GM18867 (cell line): ENCODE results near the gene CCDC91.
"Not testable (repeated sequence)": the region's sequence is repeated elsewhere in the genome, so short reads cannot be mapped to it uniquely, and the experiment has no call there.

Source experiments
- ATAC-seq: cut with Tn5 transposase; IDR thresholded peaks from one replicate; pipeline ENCODE4 v1.9.1; 2021; ENCODE audit warnings: mild to moderate bottlenecking, moderate library complexity; ENCODE audit not compliant: unreplicated experiment

Gene CCDC91

DNA sequence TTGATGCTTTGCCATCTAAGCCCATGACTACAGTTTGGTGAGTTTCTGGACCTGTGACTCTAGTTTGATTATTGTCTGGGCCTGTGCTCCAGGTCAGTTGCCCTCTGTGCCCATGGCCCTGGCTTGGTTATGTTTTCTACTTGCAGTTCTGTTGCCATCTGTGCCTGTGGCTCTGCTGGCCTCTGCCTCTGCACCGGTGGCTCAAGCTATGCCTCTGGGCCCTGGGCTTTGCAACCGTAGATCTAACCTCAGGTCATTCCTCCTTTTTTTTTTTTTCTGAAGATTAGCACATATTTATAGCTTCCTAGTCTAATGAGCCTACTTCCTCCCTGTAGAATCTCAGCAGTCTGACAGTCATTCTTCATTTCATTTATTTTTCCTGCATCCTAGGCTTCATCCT, 161.2 kb downstream of the CCDC91 start:
- ATAC-seq = no peak

DNA sequence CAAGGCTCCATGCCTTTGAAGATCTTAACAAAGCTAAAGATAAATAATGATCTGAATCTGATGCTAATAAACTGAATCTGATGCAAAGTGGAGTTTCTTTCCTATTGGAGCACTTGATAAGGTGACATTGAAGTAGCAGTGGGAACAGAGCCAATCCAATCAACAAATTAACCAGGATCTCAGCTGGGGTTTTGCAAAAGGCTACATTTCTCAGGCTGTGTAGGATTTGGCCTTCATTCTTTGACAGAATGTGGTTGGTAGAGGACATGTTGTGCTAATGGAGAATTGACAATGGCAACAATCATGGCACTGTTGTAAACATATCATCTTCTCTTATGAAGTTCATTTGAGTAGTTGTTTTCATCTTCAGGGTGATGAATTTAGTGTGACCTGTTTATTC, 164.9 kb downstream of the CCDC91 start:
- no peak for ATAC-seq

DNA sequence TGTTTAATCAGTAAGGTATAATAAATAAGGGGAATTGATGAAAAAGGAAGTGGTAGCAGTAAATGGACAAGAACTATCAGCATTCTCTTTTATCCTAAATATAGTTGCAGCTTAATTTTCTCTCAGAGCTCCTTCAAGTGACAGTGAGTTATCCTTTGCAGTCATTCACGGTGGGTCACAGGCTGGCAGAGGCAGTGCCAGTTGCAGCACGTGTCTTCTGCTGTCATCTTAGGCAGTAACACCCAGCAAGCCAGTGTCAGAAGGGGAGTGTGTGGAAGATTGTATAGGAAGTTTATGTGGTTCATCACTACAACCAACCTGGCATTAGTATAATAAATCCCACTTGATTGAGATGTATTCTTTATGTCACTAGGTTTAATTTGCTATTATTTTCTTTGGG, 170.0 kb downstream of the CCDC91 start:
- ATAC-seq = no peak

DNA sequence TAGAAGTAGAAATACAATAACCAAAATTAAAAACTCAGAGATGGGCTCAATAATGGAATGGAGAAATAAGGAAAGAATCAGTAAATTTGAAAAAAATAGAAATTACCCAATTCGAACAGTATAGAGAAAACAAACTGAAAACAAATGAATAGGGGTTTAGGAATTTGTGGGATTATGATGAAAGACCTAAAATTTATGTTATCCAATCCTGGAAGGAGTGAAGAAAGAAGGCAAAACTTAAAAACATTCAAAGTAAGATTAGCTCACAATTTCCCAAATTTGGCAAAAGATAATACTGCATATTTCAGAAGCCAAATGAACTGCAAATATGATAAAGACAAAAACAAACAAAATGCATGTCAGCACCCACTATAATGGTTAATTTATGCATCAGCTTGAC, 177.1 kb downstream of the CCDC91 start:
- no peak for ATAC-seq

DNA sequence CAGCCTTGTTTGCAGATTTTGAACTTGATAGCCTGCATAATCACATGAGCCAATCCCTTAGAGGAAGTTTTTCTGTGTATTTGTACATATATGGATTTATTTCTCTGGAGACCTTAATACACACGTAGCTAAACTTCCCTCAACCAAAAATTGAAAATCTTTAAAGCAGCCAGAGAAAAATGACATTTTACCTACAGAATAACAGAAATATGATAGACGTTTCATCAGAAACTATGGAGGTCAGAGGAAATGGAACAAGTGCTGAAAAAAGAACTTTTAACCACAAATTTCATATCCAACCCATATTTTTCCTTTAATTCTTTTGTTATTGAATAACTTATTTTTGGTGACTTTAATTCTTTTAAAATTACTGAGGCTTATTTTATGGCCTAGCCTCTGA, 177.7 kb downstream of the CCDC91 start:
- no peak for ATAC-seq

GRCh38 chr12:28369483-28369882, 179.2 kb downstream of the CCDC91 start:
- ATAC-seq = no peak

DNA sequence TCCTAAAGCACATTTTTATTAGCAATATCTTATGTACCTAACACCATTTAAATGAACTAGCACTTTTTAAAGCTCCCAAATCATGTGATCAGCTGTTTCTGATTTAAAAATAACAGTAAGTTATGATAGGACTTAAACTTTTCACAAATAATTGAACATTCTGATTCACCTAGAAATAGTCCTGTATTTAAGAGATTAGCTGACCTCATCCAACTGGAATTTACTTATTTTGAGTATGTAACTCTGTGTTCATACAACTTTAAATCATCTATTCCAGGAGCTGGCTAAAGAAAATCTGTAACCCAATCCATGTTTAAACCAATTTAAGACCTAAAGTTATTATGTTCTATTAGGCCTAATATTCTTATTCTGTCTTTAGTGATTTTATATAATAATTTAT, 184.3 kb downstream of the CCDC91 start:
- no peak for ATAC-seq

GRCh38 chr12:28378736-28379135, 188.5 kb downstream of the CCDC91 start:
- ATAC-seq = no peak

GRCh38 chr12:28379779-28380178, 189.5 kb downstream of the CCDC91 start:
- not testable (repeated sequence) for ATAC-seq

GRCh38 chr12:28383368-28383767, 193.1 kb downstream of the CCDC91 start:
- no peak for ATAC-seq

- no peak for ATAC-seq
Measured at GRCh38 chr12:28388879-28389278, 198.6 kb downstream of the CCDC91 start.

GRCh38 chr12:28390206-28390605, 199.9 kb downstream of the CCDC91 start:
- ATAC-seq = no peak

DNA sequence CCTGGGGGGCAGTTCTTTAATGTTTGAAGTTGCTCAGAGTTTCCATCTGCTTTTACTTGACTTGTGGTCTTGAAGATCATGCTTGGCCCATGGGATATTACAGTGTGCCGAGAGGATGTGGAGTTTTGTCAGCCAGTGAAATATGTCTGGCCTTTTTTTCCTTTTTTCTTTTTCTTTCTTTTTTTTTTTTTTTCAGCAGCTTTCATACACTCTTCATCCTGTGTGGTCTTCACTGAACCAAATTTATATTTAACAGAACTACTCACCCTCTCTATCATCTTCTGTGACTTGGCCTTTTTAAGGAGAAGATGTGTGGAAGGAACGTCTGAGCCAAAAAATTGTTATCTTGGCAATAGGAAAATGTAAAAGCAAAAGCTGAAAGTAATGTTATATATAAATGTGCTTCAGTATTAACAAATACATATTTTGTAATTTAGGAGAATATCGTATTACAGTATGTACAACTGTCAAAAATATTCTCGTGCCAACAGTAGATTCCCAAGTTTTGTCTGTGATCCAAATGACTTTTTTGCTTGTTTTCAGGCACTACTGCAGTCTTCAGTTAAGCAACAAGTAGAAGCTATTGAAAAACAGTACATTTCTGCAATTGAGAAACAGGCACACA, 200.6 kb downstream of the CCDC91 start:
- ATAC-seq = no peak

DNA sequence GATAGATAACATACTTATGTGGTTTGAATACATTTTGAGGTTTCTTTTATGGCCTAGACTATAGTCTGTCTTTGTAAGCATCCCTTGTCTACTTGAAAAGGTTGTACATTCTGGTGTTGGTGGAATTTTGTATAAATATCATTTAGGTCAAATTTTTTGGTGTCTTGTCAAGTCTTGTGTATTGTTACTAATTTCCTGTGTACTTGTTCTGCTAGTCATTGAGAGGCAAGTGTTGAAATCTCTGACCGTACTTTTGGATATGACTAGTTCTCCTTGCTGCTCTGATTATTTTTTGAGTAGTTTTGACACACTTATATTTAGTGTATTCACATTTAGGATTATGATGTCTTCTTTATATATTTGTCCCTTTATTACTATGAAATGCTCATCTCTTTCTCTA, 219.6 kb downstream of the CCDC91 start:
- ATAC-seq = no peak

DNA sequence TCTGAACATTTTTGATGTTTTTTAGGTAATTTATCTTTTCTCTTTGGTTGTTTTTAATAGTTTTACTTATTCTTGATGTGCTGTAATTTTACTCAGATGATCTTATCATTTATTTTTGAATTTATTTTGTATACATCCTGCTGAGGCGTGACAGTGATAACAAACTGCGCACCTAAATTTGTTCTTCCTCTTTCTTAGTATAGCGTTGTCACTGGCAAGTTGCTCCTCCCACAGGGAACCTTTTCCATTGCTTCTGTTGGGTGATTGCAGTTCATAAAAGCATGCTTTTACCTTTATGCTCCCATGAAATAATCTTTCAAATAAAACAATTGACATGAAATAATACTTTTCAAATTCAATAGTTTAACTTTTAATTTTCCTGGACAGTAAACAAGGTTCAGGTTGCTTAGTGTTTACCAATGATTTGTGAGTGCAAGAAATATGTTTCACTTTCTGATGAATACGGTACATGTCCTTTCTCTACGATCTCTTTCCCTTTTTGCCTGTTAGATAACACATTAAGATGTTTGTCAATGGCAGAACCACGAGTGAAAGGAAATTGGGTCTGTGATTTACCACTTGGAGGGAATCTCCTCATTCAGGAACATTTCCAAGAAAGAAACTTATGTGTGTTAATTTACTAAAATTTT, 223.3 kb downstream of the CCDC91 start:
- peak; percentile 89 for ATAC-seq

DNA sequence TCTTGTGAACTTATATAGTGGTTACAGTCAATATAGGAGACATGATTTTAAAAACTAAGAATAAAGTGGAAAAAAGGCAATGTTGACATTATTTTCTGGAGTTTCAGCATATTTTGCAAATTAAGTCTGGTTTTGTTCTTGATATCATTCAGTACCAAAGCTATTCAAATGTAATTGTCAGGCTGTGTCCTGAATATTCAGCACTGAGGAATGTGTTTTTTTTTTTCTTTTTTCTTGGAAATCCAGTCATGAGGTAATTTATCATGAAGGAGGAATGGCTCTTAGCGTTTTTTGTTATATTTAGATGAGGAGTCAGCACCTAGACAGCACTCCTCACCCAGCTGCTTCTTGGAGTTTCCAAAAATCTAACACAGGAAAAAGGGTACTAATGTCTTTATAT, 225.5 kb downstream of the CCDC91 start:
- no peak for ATAC-seq

DNA sequence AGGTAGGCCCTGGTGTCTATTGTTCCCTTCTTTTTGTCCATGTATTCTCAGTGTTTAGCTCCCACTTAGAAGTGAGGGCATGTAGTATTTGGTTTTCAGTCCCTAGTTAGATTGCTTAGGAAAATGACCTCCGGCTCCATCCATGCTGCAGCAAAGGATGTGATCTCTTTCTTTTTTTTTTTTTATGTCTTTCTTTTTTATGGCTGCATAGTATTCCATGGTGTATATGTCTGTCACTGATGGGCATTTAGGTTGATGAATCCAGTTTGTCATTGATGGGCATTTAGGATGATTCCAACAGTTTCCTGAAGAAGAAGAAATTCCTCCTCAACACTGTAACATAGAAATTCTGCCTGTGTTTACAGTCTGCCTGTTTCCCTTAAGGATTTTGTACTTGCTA, 231.1 kb downstream of the CCDC91 start:
- ATAC-seq = no peak

- ATAC-seq = no peak
Measured at GRCh38 chr12:28424965-28425364, 234.7 kb downstream of the CCDC91 start.

- peak; percentile 51 for ATAC-seq
Measured at GRCh38 chr12:28425526-28425925, 235.3 kb downstream of the CCDC91 start.

- no peak for ATAC-seq
Measured at GRCh38 chr12:28427046-28427445, 236.8 kb downstream of the CCDC91 start.

- no peak for ATAC-seq
Measured at GRCh38 chr12:28440081-28440608, 249.9 kb downstream of the CCDC91 start.

DNA sequence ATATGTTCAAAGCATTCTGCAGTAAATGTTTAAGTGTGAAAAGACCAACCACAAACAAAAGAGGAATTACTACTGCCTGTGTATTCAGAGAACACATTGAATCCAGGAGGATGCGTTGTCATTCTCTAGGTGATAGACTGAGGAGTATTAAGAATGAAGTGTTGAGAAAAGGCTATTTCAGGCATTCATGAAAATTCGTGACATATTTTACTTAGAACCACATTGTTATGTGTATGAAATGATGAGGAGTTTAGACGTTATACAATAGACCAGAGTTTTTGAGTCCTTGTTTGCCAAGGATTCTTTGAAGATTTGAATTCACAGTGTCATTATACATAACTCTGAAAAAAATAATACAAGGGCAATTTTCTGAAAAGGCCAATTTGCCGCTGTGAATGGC, 251.8 kb downstream of the CCDC91 start:
- no peak for ATAC-seq

GRCh38 chr12:28443337-28443736, 253.1 kb downstream of the CCDC91 start:
- no peak for ATAC-seq
